Transverse colon (tissue), 4 donors: ENCODE data around the gene SOCS1.

ENCODE experiments used
- EP300 ChIP-seq: sonication (generic); formaldehyde crosslinking; IDR thresholded peaks from one replicate; pipeline ENCODE4 v1.6.1; 2017; ENCODE audit warnings: antibody characterized with exemption, low read depth
- POLR2A ChIP-seq: fragments of 450-650 bp; IDR thresholded peaks from one replicate; pipeline ENCODE4 v1.6.1; 2016; ENCODE audit warnings: antibody characterized with exemption, mild to moderate bottlenecking, moderate library complexity
- POLR2AphosphoS5 ChIP-seq, 3 donors: sonication (generic); formaldehyde crosslinking; IDR thresholded peaks; one replicate each; pipeline ENCODE4 v1.6.1; 2016; ENCODE audit warnings: antibody characterized with exemption in 3 of 3
- TF ChIP-seq, protein P1 (sequence below), 5 experiments: fragments of 200-600 bp in 3 of 5; fragments of 450-650 bp in 2 of 5; sonication (generic) in 3 of 5; IDR thresholded peaks; 1 replicate in 2 of 5; 2 replicates in 3 of 5; pipeline ENCODE4 v1.5.1; 2016 to 2017; ENCODE audit warnings: antibody characterized with exemption in 5 of 5, inconsistent platforms in 3 of 5, mild to moderate bottlenecking in 2 of 5, moderate library complexity in 1 of 5

DNA sequence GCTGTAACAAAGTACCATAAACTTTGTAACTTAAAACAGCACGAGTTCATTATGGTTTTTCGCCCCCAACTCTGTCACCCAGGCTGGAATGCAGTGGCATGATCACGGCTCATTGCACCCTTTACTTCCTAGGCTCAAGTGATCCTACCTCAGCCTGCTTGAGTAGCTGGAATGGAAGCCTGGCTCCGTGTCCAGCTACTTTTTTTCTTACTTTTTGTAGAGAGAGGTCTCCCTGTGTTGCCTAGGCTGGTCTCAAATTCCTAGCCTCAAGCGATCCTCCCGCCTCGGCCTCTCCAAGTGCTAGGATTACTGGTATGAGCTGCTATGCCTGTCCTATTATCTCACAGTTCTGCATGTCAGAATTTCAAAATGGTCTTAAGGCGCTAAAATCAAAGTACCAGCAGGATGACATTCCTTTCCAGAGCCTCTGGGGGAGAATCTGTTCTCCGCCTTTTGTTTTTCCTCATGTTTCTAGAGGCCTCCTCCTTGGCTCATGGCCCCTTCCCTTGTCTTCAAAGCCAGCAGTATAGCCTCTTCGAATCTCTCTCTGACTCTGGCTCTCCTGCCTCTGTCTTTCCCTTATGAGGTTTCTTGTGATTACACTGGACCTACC lies 35.2 kb upstream of the SOCS1 start:
- no peak for TF ChIP-seq POLR2A
- TF ChIP-seq EP300: no peak
- TF ChIP-seq, protein P1, sequence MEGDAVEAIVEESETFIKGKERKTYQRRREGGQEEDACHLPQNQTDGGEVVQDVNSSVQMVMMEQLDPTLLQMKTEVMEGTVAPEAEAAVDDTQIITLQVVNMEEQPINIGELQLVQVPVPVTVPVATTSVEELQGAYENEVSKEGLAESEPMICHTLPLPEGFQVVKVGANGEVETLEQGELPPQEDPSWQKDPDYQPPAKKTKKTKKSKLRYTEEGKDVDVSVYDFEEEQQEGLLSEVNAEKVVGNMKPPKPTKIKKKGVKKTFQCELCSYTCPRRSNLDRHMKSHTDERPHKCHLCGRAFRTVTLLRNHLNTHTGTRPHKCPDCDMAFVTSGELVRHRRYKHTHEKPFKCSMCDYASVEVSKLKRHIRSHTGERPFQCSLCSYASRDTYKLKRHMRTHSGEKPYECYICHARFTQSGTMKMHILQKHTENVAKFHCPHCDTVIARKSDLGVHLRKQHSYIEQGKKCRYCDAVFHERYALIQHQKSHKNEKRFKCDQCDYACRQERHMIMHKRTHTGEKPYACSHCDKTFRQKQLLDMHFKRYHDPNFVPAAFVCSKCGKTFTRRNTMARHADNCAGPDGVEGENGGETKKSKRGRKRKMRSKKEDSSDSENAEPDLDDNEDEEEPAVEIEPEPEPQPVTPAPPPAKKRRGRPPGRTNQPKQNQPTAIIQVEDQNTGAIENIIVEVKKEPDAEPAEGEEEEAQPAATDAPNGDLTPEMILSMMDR (IDR thresholded peaks at IDR 0.05): no peak
- no peak for TF ChIP-seq POLR2AphosphoS5 (IDR thresholded peaks at IDR 0.05)
